Central memory CD8-positive, alpha-beta T cell (primary cell): ENCODE data around the gene SUPT4H1.

ENCODE experiments used
- ATAC-seq: fragments of 150-1000 bp; cut with Tn5 transposase; replicated peaks from 2 replicates; pipeline ENCODE4 v1.10.0; 2022; ENCODE audit warnings: mild to moderate bottlenecking, moderate FRiP score, moderate number of reproducible peaks; ENCODE audit not compliant: poor library complexity, severe bottlenecking; ENCODE audit errors: extremely low read depth
- DNase-seq, 2 donors: peaks; one replicate each; pipeline ENCODE4 v3.0.0; 2021; ENCODE audit warnings: low spot score in 2 of 2
- H3K27ac Mint-ChIP-seq: one replicate; pipeline ENCODE4 v1.8.0; 2022; ENCODE audit warnings: low read depth, mild to moderate bottlenecking, moderate library complexity, mixed read lengths
- H3K27me3 Mint-ChIP-seq: one replicate; pipeline ENCODE4 v1.8.0; 2022; ENCODE audit warnings: mixed read lengths
- H3K36me3 Mint-ChIP-seq: one replicate; pipeline ENCODE4 v1.8.0; 2022; ENCODE audit warnings: mild to moderate bottlenecking, moderate library complexity, mixed read lengths; ENCODE audit not compliant: insufficient read depth
- H3K4me1 Mint-ChIP-seq: one replicate; pipeline ENCODE4 v1.8.0; 2022; ENCODE audit warnings: mixed read lengths
- H3K4me3 Mint-ChIP-seq: one replicate; pipeline ENCODE4 v1.8.0; 2022; ENCODE audit warnings: mild to moderate bottlenecking, moderate library complexity, mixed read lengths
- H3K9me3 Mint-ChIP-seq: one replicate; pipeline ENCODE4 v1.8.0; 2022; ENCODE audit warnings: mixed read lengths

The SUPT4H1 gene

DNA sequence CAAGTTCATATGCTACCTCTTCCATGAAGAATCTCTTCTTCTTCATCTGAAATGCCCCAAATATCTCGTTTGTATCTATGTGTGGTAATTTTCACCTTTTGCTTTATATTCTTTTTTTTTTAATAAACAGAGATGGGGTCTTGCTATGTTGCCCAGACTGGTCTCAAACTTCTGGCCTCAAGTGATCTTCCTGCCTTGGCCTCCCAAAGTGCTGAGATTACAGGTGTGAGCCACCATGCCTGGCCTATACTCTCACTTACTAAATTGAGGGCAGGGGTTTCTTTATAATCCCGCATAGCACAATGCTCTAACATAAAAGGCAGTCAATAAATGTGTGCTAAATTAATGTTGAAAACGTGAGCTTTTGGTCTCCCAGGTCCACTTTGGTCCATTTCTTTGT lies 34.7 kb upstream of the SUPT4H1 start:
- Mint-ChIP-seq H3K9me3 (no peaks in the 10 kb centered on the region), H3K27me3 (no peaks in the 10 kb centered on the region), H3K36me3 (peaks cover 5% of the 10 kb centered on the region)

DNA sequence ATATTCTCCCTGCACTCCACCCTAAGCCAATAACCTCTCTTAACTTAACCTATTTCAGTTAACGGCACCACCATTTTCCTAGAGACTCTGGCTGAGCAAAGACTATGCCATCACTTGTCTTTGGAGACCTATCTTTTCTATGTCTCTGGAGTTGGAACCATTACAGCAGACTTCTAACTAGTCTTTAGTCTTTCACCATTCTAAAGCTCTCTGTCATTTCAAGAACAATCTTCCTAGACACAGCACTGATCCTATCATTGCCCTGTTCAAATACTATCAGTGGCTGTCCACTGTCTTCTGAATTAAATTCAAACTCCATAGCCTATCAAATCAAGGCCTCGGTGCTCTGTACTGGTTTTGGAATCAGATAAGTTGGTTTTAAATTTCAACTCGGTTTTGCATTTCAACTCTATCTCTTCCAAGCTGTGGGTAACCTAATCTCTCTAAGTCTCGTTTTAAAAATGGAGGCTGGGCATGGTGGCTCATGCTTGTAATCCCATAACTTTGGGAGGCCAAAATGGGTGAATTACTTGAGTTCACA lies 33.4 kb upstream of the SUPT4H1 start:
- H3K27me3 Mint-ChIP-seq = no peaks in the 10 kb centered on the region
- ATAC-seq = no peak
- peak overlapping the region; percentile 64 for H3K27ac Mint-ChIP-seq
- peaks cover 39% of the 10 kb centered on the region for H3K4me1 Mint-ChIP-seq
- no peak overlapping the region for H3K4me3 Mint-ChIP-seq
- peaks cover 10% of the 10 kb centered on the region for H3K36me3 Mint-ChIP-seq
- H3K9me3 Mint-ChIP-seq = no peaks in the 10 kb centered on the region
- no peak for DNase-seq

More for the DNA sequence above, 34.7 kb upstream of the SUPT4H1 start:
- H3K27ac Mint-ChIP-seq = no peak overlapping the region
- ATAC-seq (no peak), DNase-seq (no peak)
- peaks cover 28% of the 10 kb centered on the region for H3K4me1 Mint-ChIP-seq
- no peak overlapping the region for H3K4me3 Mint-ChIP-seq

DNA sequence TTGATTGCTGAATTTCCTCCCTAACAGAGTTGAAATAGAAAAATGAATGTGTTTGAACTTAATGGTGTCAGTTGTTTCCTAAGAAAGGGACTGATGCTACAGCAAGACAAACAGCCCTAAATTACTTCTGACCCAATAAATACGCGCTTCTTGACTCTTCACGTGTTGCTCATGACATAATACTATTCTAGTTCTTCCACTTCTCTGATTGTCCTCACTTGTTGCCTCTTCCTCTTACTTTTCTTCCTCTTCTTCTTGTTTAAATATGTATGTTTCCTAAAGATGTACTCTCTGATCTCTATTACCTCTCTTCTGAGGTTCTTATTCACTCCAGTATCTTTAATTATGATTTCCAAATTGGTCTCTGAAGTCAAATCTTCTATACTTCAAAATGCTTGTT lies 32.9 kb upstream of the SUPT4H1 start:
- Mint-ChIP-seq H3K36me3 (peaks cover 10% of the 10 kb centered on the region), H3K4me1 (peaks cover 43% of the 10 kb centered on the region), H3K27ac (peak overlapping the region; percentile 64), H3K9me3 (no peaks in the 10 kb centered on the region), H3K4me3 (no peak overlapping the region), H3K27me3 (no peaks in the 10 kb centered on the region)
- DNase-seq (no peak), ATAC-seq (no peak)

DNA sequence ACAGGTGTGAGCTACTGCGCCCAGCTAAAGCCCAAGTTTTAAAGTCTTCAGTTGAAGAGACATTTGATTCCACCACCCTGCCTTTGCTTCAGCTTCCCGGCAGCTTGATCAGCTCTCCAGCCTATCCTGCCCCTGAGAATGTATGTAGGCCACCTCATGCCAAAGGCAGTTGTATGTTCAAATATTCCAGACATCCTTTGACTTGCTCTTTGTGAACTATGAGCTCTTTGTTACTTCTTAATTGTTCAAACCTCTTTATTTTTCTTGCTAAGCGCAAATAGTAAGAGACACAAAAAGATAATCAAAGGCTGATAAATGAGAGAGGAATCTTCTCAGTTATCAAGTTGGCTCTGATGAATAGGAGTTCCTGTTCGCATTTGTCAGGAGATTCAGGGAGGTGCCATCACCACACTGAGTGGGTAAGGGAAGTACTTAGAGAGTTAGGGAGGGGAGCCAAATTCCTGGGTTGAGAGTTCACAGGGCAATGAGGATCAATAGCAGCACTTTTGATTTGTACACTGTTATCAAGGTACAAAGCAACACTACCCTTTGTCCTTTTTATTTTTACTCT lies 32.0 kb upstream of the SUPT4H1 start:
- Mint-ChIP-seq H3K9me3 (no peaks in the 10 kb centered on the region), H3K36me3 (peaks cover 10% of the 10 kb centered on the region), H3K27ac (no peak overlapping the region), H3K27me3 (no peaks in the 10 kb centered on the region), H3K4me1 (peaks cover 50% of the 10 kb centered on the region), H3K4me3 (no peak overlapping the region)
- ATAC-seq (no peak), DNase-seq (no peak)

DNA sequence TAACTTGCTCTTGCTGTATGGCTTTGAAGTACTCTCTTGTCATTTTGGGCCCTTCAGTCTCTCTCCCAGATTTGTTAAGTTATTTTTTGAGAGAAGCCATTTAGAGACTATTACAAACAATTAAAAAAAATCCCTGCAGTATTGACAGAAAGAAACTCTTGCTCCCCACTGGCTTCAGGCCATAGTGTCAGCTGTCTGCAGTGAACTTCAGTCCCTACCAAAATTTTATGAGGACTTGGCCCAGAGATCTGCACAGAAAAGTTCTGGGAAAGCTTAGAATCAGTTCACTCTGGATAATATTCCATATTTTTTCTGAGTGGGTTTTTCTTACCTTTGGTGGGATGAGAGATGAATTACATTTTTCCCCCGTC lies 30.9 kb upstream of the SUPT4H1 start:
- peak overlapping the region; percentile 66 for H3K27ac Mint-ChIP-seq
- no peaks in the 10 kb centered on the region for H3K27me3 Mint-ChIP-seq
- no peak for ATAC-seq
- DNase-seq = no peak
- peaks cover 44% of the 10 kb centered on the region for H3K4me1 Mint-ChIP-seq
- H3K36me3 Mint-ChIP-seq = peaks cover 8% of the 10 kb centered on the region
- H3K9me3 Mint-ChIP-seq = no peaks in the 10 kb centered on the region
- no peak overlapping the region for H3K4me3 Mint-ChIP-seq

DNA sequence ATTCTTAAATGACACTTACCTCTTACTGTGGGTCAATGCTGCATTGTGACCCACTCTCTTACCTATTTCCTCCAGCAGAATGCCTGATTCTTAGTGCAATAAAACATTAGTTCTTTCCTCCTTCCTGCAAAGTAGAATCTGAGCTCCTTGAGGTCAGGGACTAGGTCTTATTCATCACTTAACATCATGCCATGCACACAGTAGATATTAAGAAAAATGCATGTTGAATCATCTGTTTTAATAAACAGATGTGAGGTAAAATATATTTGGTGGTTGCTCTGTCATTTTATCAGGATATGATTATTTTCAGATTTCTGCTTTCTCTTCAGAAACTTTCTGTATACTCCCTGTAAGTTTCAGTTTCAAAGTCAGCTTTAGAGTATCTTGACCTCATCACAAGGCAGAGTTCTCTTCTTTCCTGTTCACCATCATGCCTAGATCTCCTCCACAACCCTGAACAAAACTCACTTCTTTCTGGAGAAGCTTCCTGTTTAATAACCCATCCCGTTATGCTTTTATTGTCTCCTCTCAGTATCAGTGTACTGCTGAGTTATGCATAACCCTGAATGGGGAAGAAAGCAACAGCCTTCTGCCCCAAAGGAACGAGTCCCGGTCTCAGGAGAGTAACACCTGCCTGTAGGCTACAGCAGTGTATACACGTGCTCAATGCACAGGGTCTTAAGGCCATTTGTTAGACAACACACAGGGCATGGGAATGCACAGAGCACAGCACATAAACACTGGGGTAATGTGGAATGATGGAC lies 30.3 kb upstream of the SUPT4H1 start:
- DNase-seq (no peak), ATAC-seq (peak; percentile 67)
- Mint-ChIP-seq H3K4me1 (peaks cover 40% of the 10 kb centered on the region), H3K4me3 (peak overlapping the region; percentile 39), H3K27me3 (no peaks in the 10 kb centered on the region), H3K9me3 (no peaks in the 10 kb centered on the region), H3K36me3 (peaks cover 8% of the 10 kb centered on the region), H3K27ac (peak overlapping the region; percentile 66)

DNA sequence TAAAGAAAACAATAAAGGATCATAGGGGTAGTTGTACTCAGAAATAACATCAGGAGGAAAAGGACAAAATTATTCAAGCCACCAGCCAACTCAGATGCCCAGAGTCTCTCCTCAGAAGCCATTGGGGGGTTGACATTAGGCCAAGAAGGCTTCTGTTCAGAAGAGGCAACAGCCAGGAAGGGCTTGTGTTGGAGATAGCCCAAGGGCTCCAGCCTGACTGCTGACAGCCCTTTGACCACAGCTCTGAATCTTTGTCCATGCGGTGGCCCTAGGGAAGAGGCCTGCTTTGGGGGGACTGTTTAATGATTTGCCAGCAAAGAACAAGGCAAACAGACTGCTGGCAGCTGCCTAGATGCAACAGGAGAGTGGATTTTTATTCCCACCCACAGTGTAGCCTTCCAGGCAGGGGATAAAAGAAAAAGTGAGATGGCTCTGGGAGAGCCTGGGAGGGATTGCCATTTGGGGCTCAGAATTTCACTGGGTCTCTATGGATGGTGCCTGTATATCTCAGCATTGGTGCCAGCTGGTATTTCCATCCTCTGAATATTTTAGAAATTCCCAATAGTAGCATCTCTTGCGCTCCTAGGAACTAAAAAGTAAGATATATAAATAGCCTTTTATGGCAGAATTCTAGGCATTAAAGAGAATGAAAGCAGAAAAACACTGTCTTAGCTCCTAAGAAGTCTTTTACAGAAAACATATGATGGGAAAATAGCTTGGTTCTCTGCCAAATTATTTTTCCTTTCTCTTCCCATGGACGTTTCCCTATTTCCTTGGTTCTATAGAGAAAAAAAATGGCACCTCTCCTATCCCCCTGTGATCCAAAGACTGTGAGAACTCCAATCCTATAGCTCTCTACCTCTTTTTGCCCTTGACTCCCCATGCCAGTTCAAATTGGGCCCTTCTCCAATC lies 29.4 kb upstream of the SUPT4H1 start:
- Mint-ChIP-seq H3K4me1 (peaks cover 40% of the 10 kb centered on the region), H3K9me3 (no peaks in the 10 kb centered on the region), H3K27ac (peak overlapping the region; percentile 66), H3K27me3 (no peaks in the 10 kb centered on the region), H3K36me3 (peaks cover 10% of the 10 kb centered on the region), H3K4me3 (peak overlapping the region; percentile 39)
- DNase-seq (no peak), ATAC-seq (no peak)

DNA sequence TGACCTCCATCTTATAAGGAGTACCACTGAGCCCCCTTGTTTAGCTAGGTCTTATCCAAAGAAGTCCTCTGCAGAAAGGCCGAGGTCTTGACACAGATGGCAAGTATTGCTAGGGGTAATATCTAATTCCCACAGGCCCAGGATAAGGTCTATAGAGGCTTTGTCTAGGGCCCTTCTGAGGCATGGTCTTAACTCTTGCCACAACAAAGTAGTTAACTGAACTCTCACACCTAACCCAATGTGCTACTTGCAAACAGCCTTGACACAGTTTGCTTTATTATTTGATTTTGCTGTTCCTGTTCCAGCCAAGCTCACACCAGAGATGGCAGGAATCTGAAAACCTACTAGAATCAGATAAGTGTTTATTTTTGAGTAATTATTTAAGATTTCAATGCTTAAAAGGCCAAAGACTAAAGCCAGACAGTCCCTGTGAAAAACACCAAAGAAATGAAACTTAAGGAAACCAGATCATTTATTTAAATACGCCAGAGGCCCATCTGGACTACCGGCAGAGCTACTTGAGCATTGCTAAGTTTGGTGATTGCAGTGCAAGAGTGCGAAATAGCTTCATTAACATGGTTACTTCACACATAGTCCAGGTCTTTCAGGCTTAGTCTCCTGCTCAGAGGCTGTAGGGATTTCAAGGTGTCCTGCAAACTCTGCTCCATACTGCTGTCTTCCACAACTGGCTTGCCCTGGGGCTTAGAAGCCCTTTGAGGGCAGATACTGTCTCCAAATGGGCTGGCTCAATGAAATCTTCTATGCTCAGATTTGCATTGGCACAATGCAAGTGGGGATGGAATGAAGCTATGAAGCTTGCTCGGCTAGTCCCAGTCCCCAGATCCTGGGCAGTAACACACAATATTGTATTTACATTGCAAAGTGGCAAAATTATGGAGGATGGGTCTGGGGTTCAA lies 28.5 kb upstream of the SUPT4H1 start:
- H3K36me3 Mint-ChIP-seq = peaks cover 10% of the 10 kb centered on the region
- H3K4me3 Mint-ChIP-seq = peak overlapping the region; percentile 39
- H3K27ac Mint-ChIP-seq = peak overlapping the region; percentile 66
- no peaks in the 10 kb centered on the region for H3K9me3 Mint-ChIP-seq
- peaks cover 40% of the 10 kb centered on the region for H3K4me1 Mint-ChIP-seq
- DNase-seq = no peak
- no peak for ATAC-seq
- H3K27me3 Mint-ChIP-seq = no peaks in the 10 kb centered on the region

DNA sequence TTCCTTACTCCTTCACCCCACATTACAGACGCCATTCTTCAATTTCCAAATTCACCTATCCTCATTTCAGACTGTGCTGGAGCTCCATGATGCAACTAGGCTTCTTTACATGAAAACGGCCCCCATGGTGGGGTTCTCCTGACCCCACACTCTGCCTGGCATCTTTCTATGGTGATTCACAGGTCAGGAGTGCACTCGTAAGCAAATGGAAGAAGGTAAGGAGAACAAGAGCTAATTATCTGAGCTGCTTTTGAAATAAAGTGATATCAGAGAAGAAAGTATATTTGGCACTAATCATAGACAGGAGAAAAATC lies 27.5 kb upstream of the SUPT4H1 start:
- H3K27ac Mint-ChIP-seq = peak overlapping the region; percentile 11
- ATAC-seq = no peak
- DNase-seq = no peak
- no peaks in the 10 kb centered on the region for H3K27me3 Mint-ChIP-seq
- H3K9me3 Mint-ChIP-seq = no peaks in the 10 kb centered on the region
- peaks cover 42% of the 10 kb centered on the region for H3K4me1 Mint-ChIP-seq
- peaks cover 10% of the 10 kb centered on the region for H3K36me3 Mint-ChIP-seq
- no peak overlapping the region for H3K4me3 Mint-ChIP-seq

DNA sequence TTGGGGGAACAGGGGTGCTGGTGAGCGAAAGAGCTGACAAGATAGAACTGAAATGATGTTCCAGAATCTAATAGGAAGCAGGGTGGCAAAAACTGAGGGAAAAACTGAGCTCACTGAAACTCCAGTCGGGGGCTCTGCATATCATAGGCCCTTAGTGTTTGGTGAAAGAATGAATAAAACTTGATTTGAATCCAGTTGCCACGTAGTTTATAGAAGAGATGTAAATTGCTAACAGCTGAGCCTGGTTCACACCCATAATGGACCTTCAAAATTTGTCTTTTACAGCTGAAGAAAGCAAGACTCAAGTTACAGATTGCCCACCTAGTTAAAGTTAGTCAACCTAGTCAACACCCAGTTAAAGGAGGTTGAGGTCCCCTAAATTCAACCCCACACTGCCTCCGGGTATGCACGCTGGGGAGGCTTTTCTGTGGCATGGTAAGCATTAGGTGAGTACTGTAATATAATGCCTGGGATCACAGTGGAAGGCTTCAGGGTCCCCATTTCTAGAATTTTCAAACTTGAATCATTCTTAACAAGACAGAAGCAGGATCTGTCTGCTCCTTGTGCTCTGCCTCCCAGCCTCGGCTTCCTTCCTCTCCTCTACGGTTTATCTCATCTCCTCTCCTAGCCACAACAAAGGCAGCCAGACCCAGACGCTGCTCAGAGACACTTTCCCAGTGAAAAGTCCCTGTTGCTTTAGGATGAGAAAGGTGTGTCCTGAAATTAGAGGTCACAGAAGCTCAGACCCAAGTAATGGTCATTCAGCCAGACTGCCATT lies 26.9 kb upstream of the SUPT4H1 start:
- no peak overlapping the region for H3K4me3 Mint-ChIP-seq
- peak; percentile 26 for ATAC-seq
- H3K27ac Mint-ChIP-seq = peak overlapping the region; percentile 11
- peaks cover 42% of the 10 kb centered on the region for H3K4me1 Mint-ChIP-seq
- no peaks in the 10 kb centered on the region for H3K27me3 Mint-ChIP-seq
- DNase-seq = no peak
- H3K36me3 Mint-ChIP-seq = peaks cover 13% of the 10 kb centered on the region
- no peaks in the 10 kb centered on the region for H3K9me3 Mint-ChIP-seq

DNA sequence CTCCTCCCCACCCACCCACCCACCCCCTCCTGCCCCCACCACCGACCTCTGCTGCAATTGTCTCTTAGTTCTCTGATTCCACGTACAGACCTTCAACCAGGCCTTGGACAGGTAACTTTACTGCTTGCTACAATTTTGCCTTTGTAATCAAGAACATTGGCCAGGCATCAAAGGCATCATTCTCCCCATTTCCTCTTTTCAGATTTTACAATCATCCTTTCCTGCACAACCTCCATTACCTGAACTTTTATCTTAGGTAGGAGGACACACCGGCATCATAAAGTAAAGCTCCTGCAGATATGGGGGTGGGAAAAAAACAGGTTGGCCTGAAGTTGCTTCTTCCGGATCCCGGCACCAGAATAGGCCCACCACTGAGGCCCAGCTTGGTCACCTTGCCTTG lies 25.7 kb upstream of the SUPT4H1 start:
- H3K27ac Mint-ChIP-seq = no peak overlapping the region
- peaks cover 43% of the 10 kb centered on the region for H3K4me1 Mint-ChIP-seq
- no peak for DNase-seq
- no peaks in the 10 kb centered on the region for H3K27me3 Mint-ChIP-seq
- ATAC-seq = no peak
- no peaks in the 10 kb centered on the region for H3K9me3 Mint-ChIP-seq
- no peak overlapping the region for H3K4me3 Mint-ChIP-seq
- H3K36me3 Mint-ChIP-seq = peaks cover 11% of the 10 kb centered on the region
